Prostate gland (tissue), 2 donors: ENCODE measurements around the gene ANKRD22.

ENCODE experiments used
- POLR2A ChIP-seq: fragments of 450-650 bp; IDR thresholded peaks from one replicate; pipeline ENCODE4 v1.6.1; 2016; ENCODE audit warnings: antibody characterized with exemption, mild to moderate bottlenecking
- TF ChIP-seq, protein P1 (sequence below), 4 experiments: fragments of 200-600 bp in 2 of 4; fragments of 450-650 bp in 2 of 4; sonication (generic) in 2 of 4; IDR thresholded peaks; 1 replicate in 3 of 4; 2 replicates in 1 of 4; pipeline ENCODE4 v1.5.1; 2016 to 2019; ENCODE audit warnings: antibody characterized with exemption in 4 of 4, mild to moderate bottlenecking in 2 of 4, moderate library complexity in 2 of 4

DNA sequence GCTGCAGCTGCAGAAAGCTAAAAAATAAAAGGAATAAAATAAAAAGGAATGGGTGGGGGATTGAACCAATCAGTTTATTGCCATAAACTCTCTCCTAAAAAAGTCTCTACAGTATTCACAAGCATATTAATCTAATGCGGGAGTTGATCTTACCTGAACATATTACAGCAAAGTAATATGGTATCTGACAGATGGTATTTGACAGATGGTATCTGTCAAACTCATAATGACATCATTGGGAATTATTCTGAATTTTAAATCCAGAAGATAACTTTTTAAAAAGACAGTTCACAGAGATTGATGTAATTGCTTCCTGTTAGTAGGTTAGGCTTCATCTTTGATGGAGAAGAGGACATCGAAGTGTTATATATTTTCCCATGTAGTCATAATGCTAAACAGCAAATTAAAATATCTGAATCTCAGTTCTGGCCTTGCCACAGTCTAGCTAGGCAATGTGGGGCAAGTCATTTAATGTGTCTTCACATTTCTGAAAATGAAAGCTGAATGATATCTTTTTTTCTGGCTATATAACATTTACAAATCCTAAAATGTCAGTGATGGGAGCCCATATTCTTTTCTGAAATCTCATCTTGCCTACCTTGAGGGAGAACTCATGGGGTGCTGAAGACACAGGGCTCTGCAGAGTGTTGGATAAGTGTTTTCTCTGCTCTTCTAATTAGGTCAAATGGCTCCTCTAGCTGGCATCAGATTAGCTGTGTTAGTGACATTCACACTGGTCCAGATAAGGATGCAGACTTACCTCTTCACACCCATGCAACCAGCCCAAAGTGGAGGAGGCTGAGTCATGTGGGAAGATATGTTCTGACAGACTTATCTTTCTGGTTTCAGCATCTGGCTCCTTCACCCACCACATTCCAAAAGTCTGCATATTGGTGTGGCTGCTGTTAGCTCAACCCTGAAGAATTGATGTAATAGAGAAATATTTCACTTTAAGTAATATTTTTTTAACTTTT lies 51.2 kb downstream of the ANKRD22 start:
- TF ChIP-seq, protein P1, sequence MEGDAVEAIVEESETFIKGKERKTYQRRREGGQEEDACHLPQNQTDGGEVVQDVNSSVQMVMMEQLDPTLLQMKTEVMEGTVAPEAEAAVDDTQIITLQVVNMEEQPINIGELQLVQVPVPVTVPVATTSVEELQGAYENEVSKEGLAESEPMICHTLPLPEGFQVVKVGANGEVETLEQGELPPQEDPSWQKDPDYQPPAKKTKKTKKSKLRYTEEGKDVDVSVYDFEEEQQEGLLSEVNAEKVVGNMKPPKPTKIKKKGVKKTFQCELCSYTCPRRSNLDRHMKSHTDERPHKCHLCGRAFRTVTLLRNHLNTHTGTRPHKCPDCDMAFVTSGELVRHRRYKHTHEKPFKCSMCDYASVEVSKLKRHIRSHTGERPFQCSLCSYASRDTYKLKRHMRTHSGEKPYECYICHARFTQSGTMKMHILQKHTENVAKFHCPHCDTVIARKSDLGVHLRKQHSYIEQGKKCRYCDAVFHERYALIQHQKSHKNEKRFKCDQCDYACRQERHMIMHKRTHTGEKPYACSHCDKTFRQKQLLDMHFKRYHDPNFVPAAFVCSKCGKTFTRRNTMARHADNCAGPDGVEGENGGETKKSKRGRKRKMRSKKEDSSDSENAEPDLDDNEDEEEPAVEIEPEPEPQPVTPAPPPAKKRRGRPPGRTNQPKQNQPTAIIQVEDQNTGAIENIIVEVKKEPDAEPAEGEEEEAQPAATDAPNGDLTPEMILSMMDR (IDR thresholded peaks at IDR 0.05), result no peak
- no peak for TF ChIP-seq POLR2A
